Activated CD8-positive, alpha-beta memory T cell treated with anti-CD3 and anti-CD28 coated beads, Interleukin-2, amount 50 U/mL, for 48 hours (primary cell): Measurements from ENCODE around the gene NKX2-8.
"Not testable (repeated sequence)": the region's sequence is repeated elsewhere in the genome, so short reads cannot be mapped to it uniquely, and the experiment has no call there.

ENCODE experiments used
- DNase-seq: peaks from one replicate; pipeline ENCODE4 v3.0.0-alpha.2; 2020

NKX2-8 gene

GRCh38 chr14:36579573-36580140 lies 2.8 kb downstream of the NKX2-8 start:
- no peak for DNase-seq

- DNase-seq = no peak
These were observed 3.3 kb downstream of the NKX2-8 start for GRCh38 chr14:36579001-36579555.

GRCh38 chr14:36570065-36570464 lies 12.3 kb downstream of the NKX2-8 start:
- no peak for DNase-seq

GRCh38 chr14:36556811-36557433 lies 25.5 kb downstream of the NKX2-8 start:
- no peak for DNase-seq

- DNase-seq = no peak
These were observed 26.2 kb downstream of the NKX2-8 start for GRCh38 chr14:36555998-36556743.

- DNase-seq = no peak
These were observed 28.7 kb downstream of the NKX2-8 start for GRCh38 chr14:36553656-36554260.

- no peak for DNase-seq
These were observed 31.5 kb downstream of the NKX2-8 start for GRCh38 chr14:36550899-36551298.

- not testable (repeated sequence) for DNase-seq
These were observed 38.1 kb downstream of the NKX2-8 start for GRCh38 chr14:36544280-36544679.

GRCh38 chr14:36538051-36538450 lies 44.4 kb downstream of the NKX2-8 start:
- DNase-seq = no peak
